Heart left ventricle (tissue), 16 donors: ENCODE measurements around the gene GPC3. TPM values are rescaled to one million over a fixed set of nuclear protein-coding genes. Genes with fewer than 3 reads are reported as not detected.

Experiments used
- ATAC-seq, 4 donors: fragments of 200-7000 bp; cut with Tn5 transposase; one replicate each; pipeline ENCODE4 v1.9.1; 2020 to 2022; ENCODE audit warnings: moderate library complexity in 4 of 4, mild to moderate bottlenecking in 3 of 4, moderate number of reproducible peaks in 1 of 4
- DNase-seq, 5 donors: peaks; one replicate each; pipeline ENCODE4 v3.0.0-alpha.2; 2020
- H3K27ac ChIP-seq, 12 donors: fragments of 200-600 bp; sonication (generic) in 4 of 12; one replicate each; pipeline versions ENCODE4 v1.5.0 to v1.8.0; 2016 to 2022; ENCODE audit warnings: mild to moderate bottlenecking in 2 of 12
- H3K27me3 ChIP-seq, 9 donors: fragments of 200-600 bp; sonication (generic) in 2 of 9; one replicate each; pipeline versions ENCODE4 v1.5.1 to v1.8.0; 2016 to 2022; ENCODE audit warnings: mild to moderate bottlenecking in 3 of 9
- H3K36me3 ChIP-seq, 9 donors: fragments of 200-600 bp; sonication (generic) in 2 of 9; one replicate each; pipeline versions ENCODE4 v1.5.0 to v1.8.0; 2018 to 2022; ENCODE audit warnings: mild to moderate bottlenecking in 2 of 9
- H3K4me1 ChIP-seq, 12 donors: fragments of 200-600 bp; sonication (generic) in 4 of 12; one replicate each; pipeline versions ENCODE4 v1.5.0 to v1.8.0; 2016 to 2022; ENCODE audit warnings: mild to moderate bottlenecking in 3 of 12
- H3K4me3 ChIP-seq, 12 donors: fragments of 200-600 bp; sonication (generic) in 4 of 12; one replicate each; pipeline versions ENCODE4 v1.5.0 to v1.8.0; 2017 to 2022; ENCODE audit warnings: mild to moderate bottlenecking in 9 of 12, moderate library complexity in 4 of 12
- H3K9me3 ChIP-seq, 12 donors: fragments of 200-600 bp; sonication (generic) in 4 of 12; one replicate each; pipeline versions ENCODE4 v1.5.0 to v1.8.0; 2016 to 2022; ENCODE audit warnings: mild to moderate bottlenecking in 1 of 12
- CTCF ChIP-seq, 12 donors: fragments of 200-600 bp; sonication (generic) in 4 of 12; IDR thresholded peaks; one replicate each; pipeline versions ENCODE4 v1.5.0 to v1.8.0; 2018 to 2022; ENCODE audit warnings: antibody characterized with exemption in 12 of 12, mild to moderate bottlenecking in 5 of 12
- POLR2A ChIP-seq, 2 donors: fragments of 450-650 bp; IDR thresholded peaks; one replicate each; pipeline ENCODE4 v1.6.1; 2017; ENCODE audit warnings: antibody characterized with exemption in 2 of 2, mild to moderate bottlenecking in 2 of 2, moderate library complexity in 2 of 2
- WGBS, 4 donors: extraction: QIAGEN DNeasy Blood & Tissue Kit in 2 of 4; methylation state at CpG; one replicate each; pipeline versions ENCODE4 v1.1.5 to v1.1.7; 2013 to 2018; 5-methylcytosine and 5-hydroxymethylcytosine counted together
- intact Hi-C, 10 donors: fragments of 100-400 bp; cut with DNase I; formaldehyde crosslinking; loops; one replicate each; pipeline versions ENCODE4 v1.11.1 to v1.14.2; 2022
- polyA plus RNA-seq, 2 donors: library from polyadenylated mRNA; stranded (reverse); fragments of 200-250 nt; gene quantifications; one replicate each; pipeline ENCODE4 v1.2.3, GENCODE V29; 2013
- total RNA-seq, 9 donors: library from RNA; depleted of rRNA in 2 of 9; stranded (reverse); fragments of >200 nt in 2 of 9; fragmentation: NEBNext Ultra II Directional in 3 of 9; extraction: Animal tissue kit (Norgen Biotek cat#: 25700) in 3 of 9; gene quantifications; one replicate each; pipeline versions ENCODE4 v1.1.0 to v1.2.4, GENCODE V29; 2016 to 2023
- donor health status: ischemic (EF 13 %, LVEDD 7.1; RV severe dilation, severe dysfunction).
- donor health status: healthy with polysubstance abuse.
- donor health status: DM: no; HTN: yes; CAD: no.
- donor health status: DM: no; HTN: no; CAD: no.
- donor health status: ischemic (EF 25% LVEDD 6.9; RV normal size, moderate dysfunction).
- donor health status: ischemic (EF 25% LVEDD 5.7; RV mildly dilated, moderate dysfunction).
- donor health status: healthy.
- donor health status: DM: yes; HTN: yes; CAD: no.
- donor health status: ischemic (EF 35%, LVEDD 5.7; RV mildly dilated, moderate dysfunction).
- donor health status: nonischemic (EF 11% LVEDD 7.7; RV severe dilation, severe dysfunction).
- donor health status: DM: yes; HTN: yes; CAD: no.
- donor health status: PGD.
- donor health status: ischemic (EF 29% LVEDD 5.4; RV normal size, mild dysfunction).
- donor health status: nonischemic (EF 23%, LVEDD 6.1; RV moderate dilation, normal function).

Gene GPC3
- total and polyA plus RNA-seq, 11 donors: 0.19 to 16.9 (median 2.8) TPM

GRCh38 chrX:133984857-133985163, 584 bp downstream of the GPC3 start:
- H3K36me3 ChIP-seq: no peaks in the 10 kb centered on the region
- intact Hi-C loops: no loop called here
- TF ChIP-seq POLR2A (IDR thresholded peaks at IDR 0.05): no peak
- no peak for TF ChIP-seq CTCF (IDR thresholded peaks at IDR 0.05)

GRCh38 chrX:133983974-133984845, 1.2 kb downstream of the GPC3 start:
- Histone ChIP-seq H3K4me3 (peak overlapping the region in 4 of 12 donors; percentile 32 to 51 (median 46)), H3K27me3 (peaks cover 0 to 49% (median 3%) of the 10 kb centered on the region in 9 donors), H3K27ac (no peak overlapping the region), H3K4me1 (peaks cover 0 to 5% (median 0%) of the 10 kb centered on the region in 12 donors), H3K36me3 (no peaks in the 10 kb centered on the region), H3K9me3 (no peaks in the 10 kb centered on the region)
- intact Hi-C loops: no loop called here
- WGBS, 4 donors: 8 to 53% (median 33%) methylated on average over 33 to 40 of the region's 40 CpGs
- ATAC-seq (no peak), DNase-seq (no peak)
- no peak for TF ChIP-seq POLR2A (IDR thresholded peaks at IDR 0.05)
- no peak for TF ChIP-seq CTCF (IDR thresholded peaks at IDR 0.05)

More at GRCh38 chrX:133984857-133985163, 584 bp downstream of the GPC3 start:
- DNase-seq (no peak), ATAC-seq (no peak)
- H3K4me3 ChIP-seq: peak overlapping the region in 7 of 12 donors; percentile 12 to 51 (median 43)
- WGBS, 4 donors: 2 to 71% (median 25%) methylated on average over 14 to 16 of the region's 16 CpGs
- no peaks in the 10 kb centered on the region for H3K9me3 ChIP-seq
- peaks cover 0 to 5% (median 0%) of the 10 kb centered on the region in 12 donors for H3K4me1 ChIP-seq
- H3K27me3 ChIP-seq: peaks cover 0 to 50% (median 3%) of the 10 kb centered on the region in 9 donors
- no peak overlapping the region for H3K27ac ChIP-seq

GRCh38 chrX:133983256-133983973, 2.0 kb downstream of the GPC3 start:
- Histone ChIP-seq H3K4me1 (peaks cover 0 to 5% (median 0%) of the 10 kb centered on the region in 12 donors), H3K4me3 (no peak overlapping the region), H3K36me3 (no peaks in the 10 kb centered on the region), H3K9me3 (no peaks in the 10 kb centered on the region), H3K27me3 (peaks cover 0 to 49% (median 3%) of the 10 kb centered on the region in 9 donors), H3K27ac (no peak overlapping the region)
- 53 to 63% (median 61%) methylated on average over 8 of the region's 8 CpGs for WGBS, 4 donors
- intact Hi-C loops: no loop called here
- no peak for ATAC-seq
- DNase-seq: no peak
- TF ChIP-seq CTCF (IDR thresholded peaks at IDR 0.05) (no peak), POLR2A (IDR thresholded peaks at IDR 0.05) (no peak)

GRCh38 chrX:133981924-133982323, 3.5 kb downstream of the GPC3 start:
- peaks cover 0 to 42% (median 3%) of the 10 kb centered on the region in 9 donors for H3K27me3 ChIP-seq
- WGBS, 4 donors: 48 to 72% (median 55%) methylated on average over 3 of the region's 3 CpGs
- no peak for ATAC-seq

More at GRCh38 chrX:133981924-133982323, 3.5 kb downstream of the GPC3 start:
- H3K4me3 ChIP-seq: no peak overlapping the region
- intact Hi-C loops: no loop called here
- H3K27ac ChIP-seq: no peak overlapping the region
- no peak for DNase-seq
- no peaks in the 10 kb centered on the region for H3K36me3 ChIP-seq
- peaks cover 0 to 5% (median 0%) of the 10 kb centered on the region in 12 donors for H3K4me1 ChIP-seq
- H3K9me3 ChIP-seq: no peaks in the 10 kb centered on the region
- TF ChIP-seq POLR2A (IDR thresholded peaks at IDR 0.05): no peak
- no peak for TF ChIP-seq CTCF (IDR thresholded peaks at IDR 0.05)
